ENCODE measurements around the gene ZNF579. TPM values are rescaled to one million over a fixed set of nuclear protein-coding genes. Genes with fewer than 3 reads are reported as not detected.

ZNF579 gene
- total RNA-seq, 1 experiment from 2014 or later: 19.9 TPM

DNA sequence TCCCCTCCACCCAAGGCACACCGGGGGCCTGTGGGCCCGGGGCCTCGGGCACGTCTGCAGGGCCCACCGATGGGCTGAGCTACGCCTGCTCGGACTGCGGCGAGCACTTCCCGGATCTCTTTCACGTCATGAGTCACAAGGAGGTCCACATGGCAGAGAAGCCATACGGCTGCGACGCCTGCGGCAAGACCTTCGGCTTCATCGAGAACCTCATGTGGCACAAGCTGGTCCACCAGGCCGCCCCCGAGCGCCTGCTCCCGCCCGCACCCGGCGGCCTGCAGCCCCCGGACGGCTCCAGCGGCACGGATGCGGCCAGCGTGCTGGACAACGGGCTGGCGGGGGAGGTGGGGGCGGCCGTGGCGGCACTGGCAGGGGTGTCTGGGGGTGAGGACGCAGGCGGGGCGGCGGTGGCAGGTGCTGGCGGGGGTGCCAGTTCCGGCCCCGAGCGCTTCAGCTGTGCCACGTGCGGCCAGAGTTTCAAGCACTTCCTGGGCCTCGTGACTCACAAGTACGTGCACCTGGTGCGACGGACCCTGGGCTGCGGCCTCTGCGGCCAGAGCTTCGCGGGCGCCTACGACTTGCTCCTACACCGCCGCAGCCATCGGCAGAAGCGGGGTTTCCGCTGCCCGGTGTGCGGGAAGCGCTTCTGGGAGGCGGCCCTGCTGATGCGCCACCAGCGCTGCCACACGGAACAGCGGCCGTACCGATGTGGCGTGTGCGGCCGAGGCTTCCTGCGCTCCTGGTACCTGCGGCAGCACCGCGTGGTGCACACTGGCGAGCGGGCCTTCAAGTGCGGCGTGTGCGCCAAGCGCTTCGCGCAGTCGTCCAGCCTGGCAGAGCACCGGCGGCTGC lies 35.1 kb upstream of the ZNF579 start:
- Histone ChIP-seq H3K18ac (ENCODE audit: insufficient read length, low read depth, low read length) (no peak overlapping the region), H4K5ac (ENCODE audit: insufficient read length, low read depth, low read length) (no peak overlapping the region), H3T11ph (ENCODE audit: low read length) (no peak overlapping the region), H3K23ac (ENCODE audit: insufficient read length, low read depth, low read length) (no peak overlapping the region), H2BK120ac (ENCODE audit: low read depth, low read length, poor library complexity, severe bottlenecking) (no peak overlapping the region), H2BK5ac (ENCODE audit: insufficient read length, low read length) (no peak overlapping the region), H2BK15ac (ENCODE audit: low read depth, low read length) (no peak overlapping the region), H2BK12ac (ENCODE audit: insufficient read length, low read depth, low read length) (no peak overlapping the region), H3K27me3 (ENCODE audit: insufficient read depth, low read length) (no peaks in the 10 kb centered on the region), H4K8ac (replicated peaks; ENCODE audit: insufficient read length, low read depth, low read length) (no peak overlapping the region), H2AFZ (ENCODE audit: low read length) (no peak overlapping the region), H3K9ac (ENCODE audit: extremely low read depth, insufficient read length, low read length) (no peak overlapping the region), H2AK5ac (ENCODE audit: insufficient read length, low read length) (no peak overlapping the region), H4K91ac (ENCODE audit: insufficient read length, low read depth, low read length) (no peak overlapping the region), H3K79me1 (ENCODE audit: insufficient read depth, low read depth, low read length, poor library complexity, severe bottlenecking) (no peaks in the 10 kb centered on the region), H3K4ac (ENCODE audit: low read depth, low read length) (no peak overlapping the region), H3K27ac (ENCODE audit: insufficient read length, low read depth, low read length) (no peak overlapping the region), H3K4me1 (ENCODE audit: insufficient read depth, low read length) (no peaks in the 10 kb centered on the region), H3K4me2 (ENCODE audit: insufficient read depth, insufficient read length, low read length) (no peak overlapping the region), H3K23me2 (ENCODE audit: insufficient read length, low read depth, low read length, poor library complexity, severe bottlenecking) (no peaks in the 10 kb centered on the region), H2BK20ac (ENCODE audit: low read depth, low read length, poor library complexity, severe bottlenecking) (no peak overlapping the region), H4K20me1 (ENCODE audit: control insufficient read depth, insufficient read depth, insufficient read length) (no peaks in the 10 kb centered on the region), H3K79me2 (ENCODE audit: insufficient read depth, low read length) (0 out of 2 replicates have a peak, but pooled peaks cover 1% of the 10 kb centered on the region), H3K56ac (ENCODE audit: insufficient read length, low read depth, low read length) (no peak overlapping the region), H3K14ac (ENCODE audit: insufficient read depth, low read length) (no peak overlapping the region), H3K9me3 (ENCODE audit: control insufficient read depth, low read depth, low read length) (no peaks in the 10 kb centered on the region)
- no peaks in the 10 kb centered on the region; a peak in 1 of 5 replicates for H3K9me3 Mint-ChIP-seq
- H3K4me1 Mint-ChIP-seq: peaks cover 0 to 2% of the 10 kb centered on the region in 2 experiments; a peak in 1 of 4 replicates
- DNase-seq: no peak
- H3K36me3 Mint-ChIP-seq (ENCODE audit: insufficient read depth in 1 of 3, low read depth in 3 of 3): peaks cover 18 to 41% (median 40%) of the 10 kb centered on the region in 3 experiments
- H3K27ac Mint-ChIP-seq: no peak overlapping the region
- TF ChIP-seq, protein P1, sequence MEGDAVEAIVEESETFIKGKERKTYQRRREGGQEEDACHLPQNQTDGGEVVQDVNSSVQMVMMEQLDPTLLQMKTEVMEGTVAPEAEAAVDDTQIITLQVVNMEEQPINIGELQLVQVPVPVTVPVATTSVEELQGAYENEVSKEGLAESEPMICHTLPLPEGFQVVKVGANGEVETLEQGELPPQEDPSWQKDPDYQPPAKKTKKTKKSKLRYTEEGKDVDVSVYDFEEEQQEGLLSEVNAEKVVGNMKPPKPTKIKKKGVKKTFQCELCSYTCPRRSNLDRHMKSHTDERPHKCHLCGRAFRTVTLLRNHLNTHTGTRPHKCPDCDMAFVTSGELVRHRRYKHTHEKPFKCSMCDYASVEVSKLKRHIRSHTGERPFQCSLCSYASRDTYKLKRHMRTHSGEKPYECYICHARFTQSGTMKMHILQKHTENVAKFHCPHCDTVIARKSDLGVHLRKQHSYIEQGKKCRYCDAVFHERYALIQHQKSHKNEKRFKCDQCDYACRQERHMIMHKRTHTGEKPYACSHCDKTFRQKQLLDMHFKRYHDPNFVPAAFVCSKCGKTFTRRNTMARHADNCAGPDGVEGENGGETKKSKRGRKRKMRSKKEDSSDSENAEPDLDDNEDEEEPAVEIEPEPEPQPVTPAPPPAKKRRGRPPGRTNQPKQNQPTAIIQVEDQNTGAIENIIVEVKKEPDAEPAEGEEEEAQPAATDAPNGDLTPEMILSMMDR (conservative IDR thresholded peaks at IDR 0.05): no peak
- WGBS (ENCODE audit: extremely low coverage, insufficient read length, low lambda C conversion rate): no CpG with 5 or more reads among the region's 88 CpGs
- no peak overlapping the region for H3K4me3 Mint-ChIP-seq
- peaks cover 2% of the 10 kb centered on the region for H3K27me3 Mint-ChIP-seq (ENCODE audit: low read depth)

Measured in H9 (cell line).